ENCODE data around the gene GOT2.
"Not testable (repeated sequence)": the region's sequence is repeated elsewhere in the genome, so short reads cannot be mapped to it uniquely, and the experiment has no call there.

GOT2 gene

GRCh38 chr16:58678716-58679115 is 55.4 kb downstream of the GOT2 start:
- peaks cover 27 to 33% of the 10 kb centered on the region in 2 donors for H3K36me3 ChIP-seq (ENCODE audit: control insufficient read depth in 1 of 2, insufficient read depth in 2 of 2, low read length in 2 of 2)
- peaks cover 4 to 9% of the 10 kb centered on the region in 2 donors for H3K4me1 ChIP-seq (ENCODE audit: control insufficient read depth in 1 of 2, insufficient read depth in 2 of 2, low read length in 2 of 2)
- H3K27me3 ChIP-seq (ENCODE audit: low read depth, low read length) = no peaks in the 10 kb centered on the region
- H3K9me3 ChIP-seq (ENCODE audit: control insufficient read depth in 1 of 2, low read length in 2 of 2) = no peaks in the 10 kb centered on the region
- no peak overlapping the region for H3K4me3 ChIP-seq (ENCODE audit: low read depth in 1 of 2, low read length in 2 of 2)
- no peak overlapping the region for H3K27ac ChIP-seq (ENCODE audit: low read length)

DNA sequence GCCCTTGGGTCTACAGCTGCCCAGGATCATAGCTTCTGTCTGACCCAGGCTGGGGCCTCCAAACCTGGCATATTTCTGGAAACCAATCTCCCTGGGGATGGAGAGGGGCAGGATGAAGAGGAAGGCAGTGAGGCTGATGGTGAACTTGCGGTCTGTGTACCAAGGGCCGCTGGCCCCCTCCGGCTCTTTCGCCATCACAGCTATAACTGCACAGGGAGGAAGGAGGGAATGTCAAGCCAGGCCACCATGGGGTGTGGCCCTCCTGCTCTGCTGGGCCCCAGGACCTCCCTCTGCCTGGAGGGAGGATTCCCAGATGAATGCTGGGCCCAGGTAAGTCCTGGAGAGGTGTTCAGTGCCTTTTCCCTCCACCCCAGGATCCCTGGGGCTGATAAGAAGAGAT is 55.8 kb downstream of the GOT2 start:
- peaks cover 27 to 33% of the 10 kb centered on the region in 2 donors for H3K36me3 ChIP-seq (ENCODE audit: control insufficient read depth in 1 of 2, insufficient read depth in 2 of 2, low read length in 2 of 2)
- no peak overlapping the region for H3K4me3 ChIP-seq (ENCODE audit: low read depth in 1 of 2, low read length in 2 of 2)
- no peaks in the 10 kb centered on the region for H3K9me3 ChIP-seq (ENCODE audit: control insufficient read depth in 1 of 2, low read length in 2 of 2)
- no peaks in the 10 kb centered on the region for H3K27me3 ChIP-seq (ENCODE audit: low read depth, low read length)
- H3K4me1 ChIP-seq (ENCODE audit: control insufficient read depth in 1 of 2, insufficient read depth in 2 of 2, low read length in 2 of 2) = peaks cover 0 to 4% of the 10 kb centered on the region in 2 donors
- H3K27ac ChIP-seq (ENCODE audit: low read length) = no peak overlapping the region

- no peaks in the 10 kb centered on the region for H3K4me1 ChIP-seq (ENCODE audit: control insufficient read depth in 1 of 2, insufficient read depth in 2 of 2, low read length in 2 of 2)
- no peaks in the 10 kb centered on the region for H3K27me3 ChIP-seq (ENCODE audit: low read depth, low read length)
- H3K4me3 ChIP-seq (ENCODE audit: low read depth in 1 of 2, low read length in 2 of 2) = no peak overlapping the region
- H3K27ac ChIP-seq (ENCODE audit: low read length) = no peak overlapping the region
- no peaks in the 10 kb centered on the region for H3K9me3 ChIP-seq (ENCODE audit: control insufficient read depth in 1 of 2, low read length in 2 of 2)
- peaks cover 16 to 46% of the 10 kb centered on the region in 2 donors for H3K36me3 ChIP-seq (ENCODE audit: control insufficient read depth in 1 of 2, insufficient read depth in 2 of 2, low read length in 2 of 2)
These were observed 63.1 kb downstream of the GOT2 start for GRCh38 chr16:58670946-58671583.

GRCh38 chr16:58670177-58670576 is 63.9 kb downstream of the GOT2 start:
- H3K27ac ChIP-seq (ENCODE audit: low read length) = no peak overlapping the region
- no peak overlapping the region for H3K4me3 ChIP-seq (ENCODE audit: low read depth in 1 of 2, low read length in 2 of 2)
- H3K36me3 ChIP-seq (ENCODE audit: control insufficient read depth in 1 of 2, insufficient read depth in 2 of 2, low read length in 2 of 2) = peaks cover 11 to 41% of the 10 kb centered on the region in 2 donors
- no peaks in the 10 kb centered on the region for H3K9me3 ChIP-seq (ENCODE audit: control insufficient read depth in 1 of 2, low read length in 2 of 2)
- no peaks in the 10 kb centered on the region for H3K4me1 ChIP-seq (ENCODE audit: control insufficient read depth in 1 of 2, insufficient read depth in 2 of 2, low read length in 2 of 2)
- no peaks in the 10 kb centered on the region for H3K27me3 ChIP-seq (ENCODE audit: low read depth, low read length)

DNA sequence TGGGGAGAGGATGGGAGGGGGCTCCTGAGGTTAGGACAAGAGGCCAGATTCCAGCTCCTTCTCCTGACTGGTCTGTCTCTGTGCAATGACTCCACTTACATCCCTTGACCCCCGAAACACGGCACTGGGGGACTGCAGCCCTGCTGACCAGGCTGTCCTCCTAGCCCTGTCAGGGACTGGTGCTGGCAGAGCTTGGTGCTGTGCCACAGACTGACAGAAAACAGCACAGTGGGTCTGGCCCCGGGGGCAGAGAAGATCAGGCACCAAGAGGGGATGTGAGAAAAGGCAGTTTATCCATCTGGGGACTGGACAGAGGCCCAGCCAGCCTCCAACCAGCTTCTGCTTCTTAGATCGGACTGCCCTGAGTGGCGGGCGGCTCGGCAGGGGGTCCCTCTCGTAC is 68.9 kb downstream of the GOT2 start:
- peaks cover 7 to 19% of the 10 kb centered on the region in 2 donors for H3K36me3 ChIP-seq (ENCODE audit: control insufficient read depth in 1 of 2, insufficient read depth in 2 of 2, low read length in 2 of 2)
- H3K4me1 ChIP-seq (ENCODE audit: control insufficient read depth in 1 of 2, insufficient read depth in 2 of 2, low read length in 2 of 2) = no peaks in the 10 kb centered on the region
- H3K27ac ChIP-seq (ENCODE audit: low read length) = no peak overlapping the region
- no peak overlapping the region for H3K4me3 ChIP-seq (ENCODE audit: low read depth in 1 of 2, low read length in 2 of 2)
- no peaks in the 10 kb centered on the region for H3K27me3 ChIP-seq (ENCODE audit: low read depth, low read length)
- no peaks in the 10 kb centered on the region for H3K9me3 ChIP-seq (ENCODE audit: control insufficient read depth in 1 of 2, low read length in 2 of 2)

GRCh38 chr16:58661199-58661830 is 72.8 kb downstream of the GOT2 start:
- Histone ChIP-seq H3K27me3 (ENCODE audit: low read depth, low read length) (no peaks in the 10 kb centered on the region), H3K36me3 (ENCODE audit: control insufficient read depth in 1 of 2, insufficient read depth in 2 of 2, low read length in 2 of 2) (peaks cover 0 to under 1% of the 10 kb centered on the region in 2 donors), H3K4me1 (ENCODE audit: control insufficient read depth in 1 of 2, insufficient read depth in 2 of 2, low read length in 2 of 2) (no peaks in the 10 kb centered on the region), H3K27ac (ENCODE audit: low read length) (no peak overlapping the region), H3K9me3 (ENCODE audit: control insufficient read depth in 1 of 2, low read length in 2 of 2) (no peaks in the 10 kb centered on the region), H3K4me3 (ENCODE audit: low read depth in 1 of 2, low read length in 2 of 2) (no peak overlapping the region)

- not testable (repeated sequence) for H3K4me3 ChIP-seq (ENCODE audit: low read depth in 1 of 2, low read length in 2 of 2); H3K36me3 ChIP-seq (ENCODE audit: control insufficient read depth in 1 of 2, insufficient read depth in 2 of 2, low read length in 2 of 2); H3K4me1 ChIP-seq (ENCODE audit: control insufficient read depth in 1 of 2, insufficient read depth in 2 of 2, low read length in 2 of 2); H3K9me3 ChIP-seq (ENCODE audit: control insufficient read depth in 1 of 2, low read length in 2 of 2); H3K27me3 ChIP-seq (ENCODE audit: low read depth, low read length); H3K27ac ChIP-seq (ENCODE audit: low read length)
These were observed 74.2 kb downstream of the GOT2 start for GRCh38 chr16:58659911-58660310.

- no peak overlapping the region for H3K27ac ChIP-seq (ENCODE audit: low read length)
- H3K9me3 ChIP-seq (ENCODE audit: control insufficient read depth in 1 of 2, low read length in 2 of 2) = no peaks in the 10 kb centered on the region
- H3K27me3 ChIP-seq (ENCODE audit: low read depth, low read length) = no peaks in the 10 kb centered on the region
- H3K4me3 ChIP-seq (ENCODE audit: low read depth in 1 of 2, low read length in 2 of 2) = no peak overlapping the region
- H3K36me3 ChIP-seq (ENCODE audit: control insufficient read depth in 1 of 2, insufficient read depth in 2 of 2, low read length in 2 of 2) = no peaks in the 10 kb centered on the region
- no peaks in the 10 kb centered on the region for H3K4me1 ChIP-seq (ENCODE audit: control insufficient read depth in 1 of 2, insufficient read depth in 2 of 2, low read length in 2 of 2)
These were observed 75.3 kb downstream of the GOT2 start for GRCh38 chr16:58658796-58659211.

Data from muscle layer of duodenum (tissue), 2 donors.